Limb (tissue), 2 donors: ENCODE data around the gene SETBP1.

ENCODE experiments used
- DNase-seq, 2 donors: peaks; one replicate each; pipeline ENCODE4 v3.0.0-alpha.2; 2016; ENCODE audit errors: extremely low spot score in 2 of 2

The SETBP1 gene

GRCh38 chr18:44680273-44681075 is at the start of gene SETBP1:
Gene SETBP1 (plus strand): TSS chr18:44680888. CDS start chr18:44701347, 20,459 bp downstream.
- DNase-seq, result peak; percentile 87 to 89

GRCh38 chr18:44632469-44633145 is 48.1 kb upstream of the SETBP1 start:
- DNase-seq, result no peak

- no peak for DNase-seq
These were observed 45.1 kb upstream of the SETBP1 start for GRCh38 chr18:44635546-44635945.

- no peak for DNase-seq
These were observed 44.4 kb upstream of the SETBP1 start for GRCh38 chr18:44636241-44636640.

GRCh38 chr18:44637210-44638033 is 43.3 kb upstream of the SETBP1 start:
- DNase-seq, result no peak

GRCh38 chr18:44638034-44638540 is 42.6 kb upstream of the SETBP1 start:
- no peak for DNase-seq

- DNase-seq, result no peak
These were observed 41.9 kb upstream of the SETBP1 start for GRCh38 chr18:44638811-44639210.

- DNase-seq, result no peak
These were observed 37.7 kb upstream of the SETBP1 start for GRCh38 chr18:44643004-44643403.

GRCh38 chr18:44651478-44651877 is 29.2 kb upstream of the SETBP1 start:
- DNase-seq, result no peak

GRCh38 chr18:44651918-44652572 is 28.6 kb upstream of the SETBP1 start:
- DNase-seq, result no peak

- no peak for DNase-seq
These were observed 28.0 kb upstream of the SETBP1 start for GRCh38 chr18:44652722-44653121.

GRCh38 chr18:44654573-44654972 is 26.1 kb upstream of the SETBP1 start:
- no peak for DNase-seq

- no peak for DNase-seq
These were observed 25.3 kb upstream of the SETBP1 start for GRCh38 chr18:44655435-44655834.

GRCh38 chr18:44659771-44660170 is 20.9 kb upstream of the SETBP1 start:
- DNase-seq, result no peak

- DNase-seq, result no peak
These were observed 12.3 kb upstream of the SETBP1 start for GRCh38 chr18:44668270-44668975.

GRCh38 chr18:44671914-44672313 is 8.8 kb upstream of the SETBP1 start:
- no peak for DNase-seq

- DNase-seq, result no peak
These were observed 8.2 kb upstream of the SETBP1 start for GRCh38 chr18:44672506-44672905.

- no peak for DNase-seq
These were observed 7.3 kb upstream of the SETBP1 start for GRCh38 chr18:44673256-44673880.

GRCh38 chr18:44677933-44678332 is 2.8 kb upstream of the SETBP1 start:
- no peak for DNase-seq

GRCh38 chr18:44678725-44679055 is 2.0 kb upstream of the SETBP1 start:
- no peak for DNase-seq
